Activated T-cell treated with anti-CD3 and anti-CD28 coated beads for 4 hours (primary cell): Measurements from ENCODE around the gene TACR2.

ENCODE experiments used
- DNase-seq: peaks from one replicate; pipeline ENCODE4 v3.0.0-alpha.2; 2020

Gene TACR2

GRCh38 chr10:69367469-69367868, 49.2 kb downstream of the TACR2 start:
- no peak for DNase-seq

DNA sequence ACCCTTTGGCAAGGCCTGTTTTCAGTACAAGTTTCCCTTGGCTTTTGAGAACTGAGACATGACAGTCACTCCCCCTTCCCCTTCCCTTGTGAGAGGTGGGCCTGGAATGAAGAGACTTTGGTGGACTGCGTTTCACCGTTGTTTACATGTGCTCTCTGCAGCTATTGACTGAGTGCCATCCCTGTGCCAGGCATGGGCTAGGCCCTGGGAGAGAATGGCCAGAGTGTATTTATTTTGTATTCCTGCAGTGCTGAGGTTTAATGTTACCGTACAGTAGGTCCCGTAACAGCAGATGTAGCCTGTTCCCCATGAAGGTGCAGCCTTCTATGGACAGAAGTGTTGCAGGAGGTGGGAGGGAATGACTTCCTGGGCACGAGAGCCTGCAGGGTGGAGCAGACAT, 50.0 kb downstream of the TACR2 start:
- DNase-seq: no peak

GRCh38 chr10:69364232-69364940, 52.3 kb downstream of the TACR2 start:
- no peak for DNase-seq

DNA sequence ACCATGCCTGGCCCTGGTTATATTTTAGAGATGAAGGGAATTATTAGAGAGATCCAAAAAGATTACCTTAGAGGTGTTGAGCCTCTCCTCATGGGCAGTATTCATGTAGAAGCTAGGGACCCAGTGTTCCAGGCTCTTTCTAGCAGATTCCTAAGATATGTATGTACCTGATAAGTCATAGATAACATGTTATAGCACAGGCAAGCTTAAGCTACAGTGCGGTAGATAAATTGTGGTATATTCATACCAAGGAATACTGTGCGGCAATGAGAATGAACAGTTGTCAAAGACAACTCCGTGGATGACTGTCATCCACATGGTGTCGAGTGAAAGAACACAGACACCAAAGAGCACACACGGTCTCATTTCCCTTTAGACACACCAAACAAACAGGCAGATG, 53.1 kb downstream of the TACR2 start:
- DNase-seq: no peak

GRCh38 chr10:69362471-69362954, 54.2 kb downstream of the TACR2 start:
- DNase-seq: no peak

- DNase-seq: no peak
These were observed 55.5 kb downstream of the TACR2 start for GRCh38 chr10:69361303-69361614.

- no peak for DNase-seq
These were observed 56.0 kb downstream of the TACR2 start for GRCh38 chr10:69360485-69361302.

GRCh38 chr10:69359594-69359993, 57.1 kb downstream of the TACR2 start:
- DNase-seq: no peak

DNA sequence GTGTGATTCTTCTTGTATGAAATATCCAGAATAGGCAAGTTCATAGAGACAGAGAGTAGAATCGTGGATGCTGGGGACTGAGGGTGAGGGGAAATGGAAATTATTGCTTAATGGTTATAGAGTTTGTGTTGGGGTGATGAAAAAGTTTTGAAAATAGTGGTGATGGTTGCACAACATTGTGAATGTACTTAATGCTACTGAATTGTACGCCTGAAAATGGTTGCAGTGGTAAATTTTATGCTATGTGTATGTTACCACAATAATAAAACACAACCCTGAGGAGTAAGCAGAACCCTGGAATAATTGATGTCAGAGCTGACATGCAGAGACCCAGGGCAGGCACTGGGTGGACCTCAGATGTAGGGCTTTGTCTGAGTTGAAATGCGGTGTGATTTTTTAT, 57.6 kb downstream of the TACR2 start:
- no peak for DNase-seq

DNA sequence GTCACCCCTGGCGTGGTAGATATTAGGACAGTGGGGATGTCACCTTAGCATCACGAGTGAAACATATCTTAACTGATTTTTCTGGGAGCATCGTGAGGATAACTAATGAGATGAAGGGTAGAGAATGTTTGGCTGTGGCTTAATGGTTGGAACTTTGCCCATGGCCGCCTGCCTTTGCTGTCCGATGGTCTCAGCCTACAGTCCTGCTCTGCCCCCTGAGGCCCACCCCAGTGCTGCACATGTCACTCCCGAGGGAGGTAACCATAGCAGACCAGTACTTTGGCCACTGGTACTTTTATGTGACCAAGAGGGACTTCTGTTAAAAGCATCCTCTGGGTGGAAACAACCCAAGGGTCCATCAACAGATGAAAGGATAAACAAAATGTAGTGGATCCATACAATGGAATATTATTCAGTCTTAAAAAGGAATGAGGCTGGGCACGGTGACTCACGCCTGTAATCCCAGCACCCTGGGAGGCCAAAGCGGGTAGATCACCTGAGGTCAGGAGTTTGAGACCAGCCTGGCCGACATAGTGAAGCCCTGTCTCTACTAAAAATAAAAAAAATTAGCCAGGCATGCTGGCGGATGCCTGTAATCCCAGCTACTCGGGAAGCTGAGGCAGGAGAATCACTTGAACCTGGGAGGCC, 58.4 kb downstream of the TACR2 start:
- no peak for DNase-seq

DNA sequence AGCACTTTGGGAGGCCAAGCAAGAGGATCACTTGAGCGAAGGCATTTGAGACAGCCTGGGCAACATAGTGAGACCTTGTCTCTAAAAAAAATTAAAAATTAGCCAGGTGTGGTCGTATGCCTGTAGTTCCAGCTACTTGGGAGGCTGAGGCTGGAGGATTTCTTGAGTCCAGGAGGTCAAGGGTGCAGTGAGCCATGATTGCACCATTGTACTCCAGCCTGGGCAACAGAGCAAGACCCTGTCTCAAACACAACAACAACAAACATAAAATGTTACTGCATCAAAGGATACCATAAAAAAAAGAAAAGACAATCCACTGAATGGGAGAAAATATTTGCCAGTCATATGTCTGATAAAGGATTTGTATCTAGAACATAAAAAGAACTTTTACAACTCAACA, 60.5 kb downstream of the TACR2 start:
- no peak for DNase-seq

DNA sequence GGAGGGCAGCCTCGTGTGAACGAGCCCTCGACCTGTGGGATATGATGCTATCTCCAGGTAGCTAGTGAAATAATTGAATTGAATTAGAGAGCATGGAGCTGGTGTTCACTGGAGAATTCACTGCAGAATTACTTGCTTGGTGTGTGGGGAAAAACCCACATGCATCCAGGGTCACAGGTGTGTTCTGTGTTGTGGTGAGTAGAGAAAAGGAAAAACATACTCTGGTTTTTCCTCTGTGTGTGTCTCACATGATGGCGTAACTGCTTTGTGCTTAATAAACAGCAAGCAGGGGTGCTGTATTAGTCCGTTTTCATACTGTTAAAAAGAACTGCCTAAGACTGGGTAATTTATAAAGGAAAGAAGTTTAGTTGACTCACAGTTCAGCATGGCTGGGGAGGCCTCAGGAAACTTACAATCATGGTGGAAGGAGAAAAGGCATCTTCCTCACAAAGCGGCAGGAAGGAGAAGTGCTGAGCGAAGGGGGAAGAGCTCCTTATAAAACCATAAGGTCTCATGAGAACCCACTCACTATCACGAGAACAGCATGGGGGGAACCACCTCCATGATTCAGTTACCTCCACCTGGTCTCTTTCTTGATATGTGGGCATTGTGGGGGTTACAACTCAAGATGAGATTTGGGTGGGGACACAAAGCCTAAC, 62.6 kb downstream of the TACR2 start:
- DNase-seq: no peak
